K562 (cell line): Measurements from ENCODE around the gene ZNF124. TPM values are rescaled to one million over a fixed set of nuclear protein-coding genes. Genes with fewer than 3 reads are reported as not detected.

ENCODE experiments used
- CBX5 ChIP-seq: IDR thresholded peaks from 2 replicates; pipeline ENCODE4 v1.6.1; 2014; ENCODE audit warnings: low read depth, borderline replicate concordance
- DACH1 ChIP-seq: fragments of 450-650 bp; IDR thresholded peaks from 2 replicates; pipeline ENCODE4 v1.6.1; 2018; ENCODE audit not compliant: partially characterized antibody
- FOXK1 ChIP-seq: sonication (generic); formaldehyde crosslinking; IDR thresholded peaks from 2 replicates; pipeline ENCODE4 v1.8.0; 2022; ENCODE audit warnings: missing genetic modification reagents, mild to moderate bottlenecking, borderline replicate concordance
- FOXK2 ChIP-seq, 2 experiments: fragments of 450-650 bp; IDR thresholded peaks in 1 of 2; conservative IDR thresholded peaks in 1 of 2; 2 replicates each; pipeline ENCODE4 v1.6.1; 2016; ENCODE audit warnings: low read depth in 2 of 2, mild to moderate bottlenecking in 1 of 2
- GTF2F1 ChIP-seq: IDR thresholded peaks from 2 replicates; pipeline ENCODE4 v1.6.1; 2011; ENCODE audit warnings: low read depth, low read length, improper control_type of control experiment
- MCM7 ChIP-seq, 2 experiments: fragments of 450-650 bp; IDR thresholded peaks; 2 replicates each; pipeline ENCODE4 v1.6.1; 2016 to 2018
- NR4A1 ChIP-seq, 2 experiments: fragments of 250-450 bp in 1 of 2; fragments of 450-650 bp in 1 of 2; sonication (Bioruptor Pico) in 1 of 2; IDR thresholded peaks; 2 replicates each; pipeline versions ENCODE4 v1.4.0 to v1.6.1; 2016 to 2020; ENCODE audit warnings: mild to moderate bottlenecking in 2 of 2, missing compliant biosample characterization in 1 of 2, missing genetic modification characterization in 1 of 2, moderate library complexity in 1 of 2
- RAD51 ChIP-seq: fragments of 450-650 bp; IDR thresholded peaks from 2 replicates; pipeline ENCODE4 v1.7.1; 2016; ENCODE audit warnings: low read depth, mild to moderate bottlenecking, borderline replicate concordance
- SOX6 ChIP-seq: fragments of 450-650 bp; IDR thresholded peaks from 2 replicates; pipeline ENCODE4 v1.6.1; 2014; ENCODE audit warnings: mild to moderate bottlenecking
- SREBF2 ChIP-seq: sonication (generic); formaldehyde crosslinking; IDR thresholded peaks from 2 replicates; pipeline ENCODE4 v1.4.0; 2020; ENCODE audit warnings: mild to moderate bottlenecking, missing genetic modification reagents
- TBP ChIP-seq: optimal IDR thresholded peaks from 2 replicates; pipeline ENCODE3; 2011; ENCODE audit warnings: low read depth, low read length, improper control_type of control experiment
- ZFP30 ChIP-seq: fragments of 250-450 bp; sonication (Bioruptor Pico); IDR thresholded peaks from 2 replicates; pipeline ENCODE4 v1.8.0; 2022; ENCODE audit warnings: moderate library complexity, mild to moderate bottlenecking, inconsistent platforms, borderline replicate concordance
- ZKSCAN3 ChIP-seq: fragments of 250-450 bp; sonication (Bioruptor Pico); IDR thresholded peaks from 2 replicates; pipeline ENCODE4 v1.4.0; 2020
- ZNF24 ChIP-seq: fragments of 450-650 bp; IDR thresholded peaks from 2 replicates; pipeline ENCODE4 v1.6.1; 2016
- polyA plus RNA-seq, 8 experiments: library from polyadenylated mRNA; depleted of rRNA in 4 of 8; stranded (reverse) in 5 of 8; unstranded in 3 of 8; fragments of >200 nt; fragmentation: Nextera tagmentation in 2 of 8; fragmentation: Illumina TruSeq in 1 of 8; extraction: Ambion mirVana in 2 of 8; extraction: Trizol in 1 of 8; gene quantifications; 2 replicates each; pipeline versions ENCODE4 v1.2.1 to v1.2.3, GENCODE V29; 2011 to 2014; ENCODE audit warnings: inconsistent platforms in 1 of 8, missing spikeins in 1 of 8
- total RNA-seq, 7 experiments: library from RNA; depleted of rRNA in 6 of 7; stranded (reverse); fragments of >200 nt in 6 of 7; fragmentation: Illumina TruSeq in 2 of 7; extraction: Trizol in 2 of 7; gene quantifications; 2 replicates each; pipeline versions ENCODE4 v1.2.1 to v1.2.3, GENCODE V29; 2011 to 2021; ENCODE audit warnings: low replicate concordance in 1 of 7
- TF ChIP-seq, protein P1 (sequence below): fragments of 450-650 bp; IDR thresholded peaks from 2 replicates; pipeline ENCODE4 v1.6.1; 2016; ENCODE audit warnings: low read depth, mild to moderate bottlenecking, moderate library complexity
- TF ChIP-seq, protein P2 (sequence below): fragments of 450-650 bp; IDR thresholded peaks from 2 replicates; pipeline ENCODE4 v1.6.1; 2016; ENCODE audit warnings: low read depth
- TF ChIP-seq, protein P3 (sequence below): fragments of 250-450 bp; sonication (Bioruptor Pico); IDR thresholded peaks from 2 replicates; pipeline ENCODE4 v1.4.0; 2020
- TF ChIP-seq, protein P4 (sequence below): sonication (generic); formaldehyde crosslinking; IDR thresholded peaks from 2 replicates; pipeline ENCODE4 v1.8.0; 2022; ENCODE audit warnings: missing genetic modification reagents, mild to moderate bottlenecking, moderate library complexity, borderline replicate concordance

The ZNF124 gene
- total and polyA plus RNA-seq, 9 of the 15 experiments (the other 6 are each of a cell fraction or from before 2014, with no cell fraction given), result 7.6 to 71.5 (median 20.2) TPM

DNA sequence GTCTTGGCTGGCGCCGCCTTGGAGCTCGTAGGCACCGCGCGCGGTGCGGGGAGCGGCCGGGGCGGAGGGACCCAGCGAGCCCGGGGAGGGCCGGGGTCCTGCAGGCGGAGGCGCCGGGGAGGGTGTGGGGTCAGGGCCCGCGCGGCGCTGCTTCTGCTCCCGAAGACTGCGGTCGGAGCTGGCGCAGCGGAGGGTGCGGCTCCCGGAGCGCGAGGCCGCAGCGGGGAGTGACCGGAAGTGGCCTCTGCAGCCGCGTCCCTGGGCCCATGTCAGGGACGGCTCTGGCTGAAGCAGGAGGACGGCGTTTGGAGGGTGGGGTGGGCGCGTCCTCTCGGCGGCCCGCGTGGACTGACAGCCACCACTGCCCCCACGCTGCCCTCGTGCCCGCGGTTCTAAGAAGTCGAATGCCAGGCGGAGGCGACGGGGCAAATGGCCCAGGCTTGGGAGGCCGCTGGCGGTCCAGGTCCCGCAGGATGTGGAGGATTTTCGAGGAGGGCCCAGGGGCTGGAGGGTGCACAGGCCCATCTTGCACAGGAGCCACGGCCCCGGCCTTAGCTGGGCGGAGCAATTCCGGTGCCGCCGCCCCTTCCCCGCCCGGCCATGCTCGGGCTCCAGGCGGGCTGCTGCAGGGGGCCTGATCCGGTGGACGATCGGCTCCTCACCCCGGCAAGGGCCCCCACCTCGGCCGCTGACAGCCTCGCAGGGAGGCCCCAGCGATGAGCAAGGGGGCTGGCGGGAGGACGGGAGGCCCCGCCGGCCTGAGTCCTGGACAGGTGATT is 59.9 kb downstream of the ZNF124 start (continued):
- TF ChIP-seq RAD51, result no peak
- TF ChIP-seq, protein P1, sequence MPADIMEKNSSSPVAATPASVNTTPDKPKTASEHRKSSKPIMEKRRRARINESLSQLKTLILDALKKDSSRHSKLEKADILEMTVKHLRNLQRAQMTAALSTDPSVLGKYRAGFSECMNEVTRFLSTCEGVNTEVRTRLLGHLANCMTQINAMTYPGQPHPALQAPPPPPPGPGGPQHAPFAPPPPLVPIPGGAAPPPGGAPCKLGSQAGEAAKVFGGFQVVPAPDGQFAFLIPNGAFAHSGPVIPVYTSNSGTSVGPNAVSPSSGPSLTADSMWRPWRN, result no peak
- TF ChIP-seq ZNF24, result no peak
- TF ChIP-seq GTF2F1, result no peak
- no peak for TF ChIP-seq NR4A1 (CRISPR knock-in tag; IDR thresholded peaks at IDR 0.05)
- TF ChIP-seq NR4A1 (tag; IDR thresholded peaks at IDR 0.05), result 0 out of 2 replicates have a peak, but pooled peaks have one; percentile 27
- TF ChIP-seq ZFP30 (CRISPR knock-in tag), result no peak
- TF ChIP-seq, protein P2, sequence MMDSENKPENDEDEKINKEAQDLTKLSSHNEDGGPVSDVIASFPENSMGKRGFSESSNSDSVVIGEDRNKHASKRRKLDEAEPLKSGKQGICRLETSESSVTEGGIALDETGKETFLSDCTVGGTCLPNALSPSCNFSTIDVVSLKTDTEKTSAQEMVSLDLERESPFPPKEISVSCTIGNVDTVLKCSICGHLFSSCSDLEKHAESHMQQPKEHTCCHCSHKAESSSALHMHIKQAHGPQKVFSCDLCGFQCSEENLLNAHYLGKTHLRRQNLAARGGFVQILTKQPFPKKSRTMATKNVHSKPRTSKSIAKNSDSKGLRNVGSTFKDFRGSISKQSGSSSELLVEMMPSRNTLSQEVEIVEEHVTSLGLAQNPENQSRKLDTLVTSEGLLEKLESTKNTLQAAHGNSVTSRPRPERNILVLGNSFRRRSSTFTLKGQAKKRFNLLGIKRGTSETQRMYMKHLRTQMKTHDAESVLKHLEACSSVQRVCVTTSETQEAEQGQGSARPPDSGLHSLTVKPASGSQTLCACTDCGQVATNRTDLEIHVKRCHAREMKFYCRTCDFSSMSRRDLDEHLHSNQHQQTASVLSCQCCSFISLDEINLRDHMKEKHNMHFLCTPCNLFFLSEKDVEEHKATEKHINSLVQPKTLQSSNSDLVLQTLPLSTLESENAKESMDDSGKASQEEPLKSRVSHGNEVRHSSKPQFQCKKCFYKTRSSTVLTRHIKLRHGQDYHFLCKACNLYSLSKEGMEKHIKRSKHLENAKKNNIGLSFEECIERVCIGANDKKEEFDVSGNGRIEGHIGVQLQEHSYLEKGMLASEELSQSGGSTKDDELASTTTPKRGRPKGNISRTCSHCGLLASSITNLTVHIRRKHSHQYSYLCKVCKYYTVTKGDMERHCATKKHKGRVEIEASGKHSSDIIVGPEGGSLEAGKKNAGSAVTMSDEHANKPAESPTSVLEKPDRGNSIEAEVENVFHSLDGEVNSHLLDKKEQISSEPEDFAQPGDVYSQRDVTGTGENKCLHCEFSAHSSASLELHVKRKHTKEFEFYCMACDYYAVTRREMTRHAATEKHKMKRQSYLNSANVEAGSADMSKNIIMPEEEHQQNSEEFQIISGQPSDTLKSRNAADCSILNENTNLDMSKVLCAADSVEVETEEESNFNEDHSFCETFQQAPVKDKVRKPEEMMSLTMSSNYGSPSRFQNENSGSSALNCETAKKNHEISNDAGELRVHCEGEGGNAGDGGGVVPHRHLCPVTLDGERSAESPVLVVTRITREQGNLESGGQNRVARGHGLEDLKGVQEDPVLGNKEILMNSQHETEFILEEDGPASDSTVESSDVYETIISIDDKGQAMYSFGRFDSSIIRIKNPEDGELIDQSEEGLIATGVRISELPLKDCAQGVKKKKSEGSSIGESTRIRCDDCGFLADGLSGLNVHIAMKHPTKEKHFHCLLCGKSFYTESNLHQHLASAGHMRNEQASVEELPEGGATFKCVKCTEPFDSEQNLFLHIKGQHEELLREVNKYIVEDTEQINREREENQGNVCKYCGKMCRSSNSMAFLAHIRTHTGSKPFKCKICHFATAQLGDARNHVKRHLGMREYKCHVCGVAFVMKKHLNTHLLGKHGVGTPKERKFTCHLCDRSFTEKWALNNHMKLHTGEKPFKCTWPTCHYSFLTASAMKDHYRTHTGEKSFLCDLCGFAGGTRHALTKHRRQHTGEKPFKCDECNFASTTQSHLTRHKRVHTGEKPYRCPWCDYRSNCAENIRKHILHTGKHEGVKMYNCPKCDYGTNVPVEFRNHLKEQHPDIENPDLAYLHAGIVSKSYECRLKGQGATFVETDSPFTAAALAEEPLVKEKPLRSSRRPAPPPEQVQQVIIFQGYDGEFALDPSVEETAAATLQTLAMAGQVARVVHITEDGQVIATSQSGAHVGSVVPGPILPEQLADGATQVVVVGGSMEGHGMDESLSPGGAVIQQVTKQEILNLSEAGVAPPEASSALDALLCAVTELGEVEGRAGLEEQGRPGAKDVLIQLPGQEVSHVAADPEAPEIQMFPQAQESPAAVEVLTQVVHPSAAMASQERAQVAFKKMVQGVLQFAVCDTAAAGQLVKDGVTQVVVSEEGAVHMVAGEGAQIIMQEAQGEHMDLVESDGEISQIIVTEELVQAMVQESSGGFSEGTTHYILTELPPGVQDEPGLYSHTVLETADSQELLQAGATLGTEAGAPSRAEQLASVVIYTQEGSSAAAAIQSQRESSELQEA, result no peak
- TF ChIP-seq, protein P3, sequence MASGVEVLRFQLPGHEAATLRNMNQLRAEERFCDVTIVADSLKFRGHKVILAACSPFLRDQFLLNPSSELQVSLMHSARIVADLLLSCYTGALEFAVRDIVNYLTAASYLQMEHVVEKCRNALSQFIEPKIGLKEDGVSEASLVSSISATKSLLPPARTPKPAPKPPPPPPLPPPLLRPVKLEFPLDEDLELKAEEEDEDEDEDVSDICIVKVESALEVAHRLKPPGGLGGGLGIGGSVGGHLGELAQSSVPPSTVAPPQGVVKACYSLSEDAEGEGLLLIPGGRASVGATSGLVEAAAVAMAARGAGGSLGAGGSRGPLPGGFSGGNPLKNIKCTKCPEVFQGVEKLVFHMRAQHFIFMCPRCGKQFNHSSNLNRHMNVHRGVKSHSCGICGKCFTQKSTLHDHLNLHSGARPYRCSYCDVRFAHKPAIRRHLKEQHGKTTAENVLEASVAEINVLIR (CRISPR knock-in tag), result no peak
- no peak for TF ChIP-seq SREBF2
- TF ChIP-seq ZKSCAN3 (CRISPR knock-in tag), result no peak
- TF ChIP-seq SOX6, result peak; percentile 47
- no peak for TF ChIP-seq FOXK1 (CRISPR knock-in tag)
- TF ChIP-seq FOXK2 (conservative IDR thresholded peaks at IDR 0.05 in 1 of 2, IDR thresholded peaks at IDR 0.05 in 1 of 2; ENCODE audit: low read depth in 2 of 2), result peak; percentile 16 to 58; a peak in 1 of 4 replicates
- TF ChIP-seq CBX5, result peak; percentile 35; the same call in 1 of the 2 replicates
- no peak for TF ChIP-seq DACH1
- TF ChIP-seq, protein P4, sequence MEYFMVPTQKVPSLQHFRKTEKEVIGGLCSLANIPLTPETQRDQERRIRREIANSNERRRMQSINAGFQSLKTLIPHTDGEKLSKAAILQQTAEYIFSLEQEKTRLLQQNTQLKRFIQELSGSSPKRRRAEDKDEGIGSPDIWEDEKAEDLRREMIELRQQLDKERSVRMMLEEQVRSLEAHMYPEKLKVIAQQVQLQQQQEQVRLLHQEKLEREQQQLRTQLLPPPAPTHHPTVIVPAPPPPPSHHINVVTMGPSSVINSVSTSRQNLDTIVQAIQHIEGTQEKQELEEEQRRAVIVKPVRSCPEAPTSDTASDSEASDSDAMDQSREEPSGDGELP, result peak; percentile 69; the same call in 1 of the 2 replicates
- TF ChIP-seq TBP, result peak; percentile 34
- TF ChIP-seq MCM7 (IDR thresholded peaks at IDR 0.05), result no peak
